H9 (cell line): ENCODE measurements around the gene ATP11B. TPM values are rescaled to one million over a fixed set of nuclear protein-coding genes. Genes with fewer than 3 reads are reported as not detected.

Experiments
- DNase-seq: peaks from one replicate; pipeline ENCODE4 v3.0.0-alpha.2; 2017
- H2AFZ ChIP-seq: one replicate; pipeline ENCODE4 v1.6.1; 2013; ENCODE audit warnings: mild to moderate bottlenecking, low read length, control low read depth, moderate library complexity
- H2AK5ac ChIP-seq: 2 replicates; pipeline ENCODE4 v1.6.1; 2013; ENCODE audit warnings: low read length, control low read depth, mixed read lengths; ENCODE audit not compliant: insufficient read length
- H2BK120ac ChIP-seq: one replicate; pipeline ENCODE4 v1.6.1; 2013; ENCODE audit warnings: low read depth, mild to moderate bottlenecking, low read length, control low read depth, inconsistent platforms; ENCODE audit not compliant: poor library complexity, severe bottlenecking
- H2BK12ac ChIP-seq: 2 replicates; pipeline ENCODE4 v1.6.1; 2013; ENCODE audit warnings: low read length, control low read depth, mixed read lengths, low read depth; ENCODE audit not compliant: insufficient read length
- H2BK15ac ChIP-seq: 2 replicates; pipeline ENCODE4 v1.6.1; 2013; ENCODE audit warnings: low read depth, low read length, control low read depth
- H2BK20ac ChIP-seq: one replicate; pipeline ENCODE4 v1.6.1; 2013; ENCODE audit warnings: low read depth, mild to moderate bottlenecking, low read length, control low read depth, inconsistent platforms; ENCODE audit not compliant: poor library complexity, severe bottlenecking
- H2BK5ac ChIP-seq: 2 replicates; pipeline ENCODE4 v1.6.1; 2013; ENCODE audit warnings: low read length, control low read depth, mixed read lengths; ENCODE audit not compliant: insufficient read length
- H3K14ac ChIP-seq: 2 replicates; pipeline ENCODE4 v1.6.1; 2013; ENCODE audit warnings: low read length, control low read depth; ENCODE audit not compliant: insufficient read depth
- H3K18ac ChIP-seq: 2 replicates; pipeline ENCODE4 v1.6.1; 2013; ENCODE audit warnings: low read depth, mild to moderate bottlenecking, mixed read lengths, low read length, control low read depth; ENCODE audit not compliant: insufficient read length
- H3K23ac ChIP-seq: 2 replicates; pipeline ENCODE4 v1.6.1; 2013; ENCODE audit warnings: low read length, control low read depth, mixed read lengths, low read depth; ENCODE audit not compliant: insufficient read length
- H3K23me2 ChIP-seq: 2 replicates; pipeline ENCODE4 v1.6.1; 2013; ENCODE audit warnings: low read depth, mild to moderate bottlenecking, mixed read lengths, low read length, control low read depth; ENCODE audit not compliant: insufficient read length, poor library complexity, severe bottlenecking
- H3K27ac ChIP-seq: 2 replicates; pipeline ENCODE4 v1.5.1; 2013; ENCODE audit warnings: low read length, control low read depth, mixed read lengths, low read depth; ENCODE audit not compliant: insufficient read length
- H3K27me3 ChIP-seq: 2 replicates; pipeline ENCODE4 v1.6.1; 2013; ENCODE audit warnings: low read length, control low read depth, inconsistent platforms; ENCODE audit not compliant: insufficient read depth
- H3K4ac ChIP-seq: 2 replicates; pipeline ENCODE4 v1.6.1; 2013; ENCODE audit warnings: low read depth, mild to moderate bottlenecking, control low read depth, inconsistent platforms, low read length, moderate library complexity
- H3K4me1 ChIP-seq: 2 replicates; pipeline ENCODE4 v1.6.1; 2013; ENCODE audit warnings: low read length, control low read depth, inconsistent platforms; ENCODE audit not compliant: insufficient read depth
- H3K4me2 ChIP-seq: 2 replicates; pipeline ENCODE4 v1.6.1; 2013; ENCODE audit warnings: low read length, control low read depth, mixed read lengths; ENCODE audit not compliant: insufficient read length, insufficient read depth
- H3K56ac ChIP-seq: 2 replicates; pipeline ENCODE4 v1.6.1; 2013; ENCODE audit warnings: low read depth, mild to moderate bottlenecking, mixed read lengths, low read length, control low read depth; ENCODE audit not compliant: insufficient read length
- H3K79me1 ChIP-seq: 2 replicates; pipeline ENCODE4 v1.6.1; 2013; ENCODE audit warnings: low read depth, mild to moderate bottlenecking, moderate library complexity, low read length, control low read depth, inconsistent platforms; ENCODE audit not compliant: insufficient read depth, poor library complexity, severe bottlenecking
- H3K79me2 ChIP-seq: 2 replicates; pipeline ENCODE4 v1.6.1; 2013; ENCODE audit warnings: low read length, control low read depth, inconsistent platforms; ENCODE audit not compliant: insufficient read depth
- H3K9ac ChIP-seq: 2 replicates; pipeline ENCODE4 v1.6.1; 2013; ENCODE audit warnings: low read length, control low read depth, mixed read lengths; ENCODE audit not compliant: insufficient read length; ENCODE audit errors: extremely low read depth
- H3K9me3 ChIP-seq: one replicate; pipeline ENCODE4 v1.6.1; 2013; ENCODE audit warnings: low read depth, low read length, inconsistent platforms; ENCODE audit not compliant: control insufficient read depth
- H3T11ph ChIP-seq: one replicate; pipeline ENCODE4 v1.6.1; 2013; ENCODE audit warnings: mild to moderate bottlenecking, low read length, control low read depth, inconsistent platforms
- H4K20me1 ChIP-seq: one replicate; pipeline ENCODE4 v1.6.1; 2013; ENCODE audit not compliant: control insufficient read depth, insufficient read length, insufficient read depth
- H4K5ac ChIP-seq: 2 replicates; pipeline ENCODE4 v1.6.1; 2013; ENCODE audit warnings: low read depth, mild to moderate bottlenecking, mixed read lengths, low read length, control low read depth; ENCODE audit not compliant: insufficient read length
- H4K8ac ChIP-seq: replicated peaks from 2 replicates; pipeline ENCODE4 v1.6.1; 2013; ENCODE audit warnings: low read length, control low read depth, mixed read lengths, low read depth; ENCODE audit not compliant: insufficient read length
- H4K91ac ChIP-seq: 2 replicates; pipeline ENCODE4 v1.6.1; 2013; ENCODE audit warnings: low read depth, mild to moderate bottlenecking, moderate library complexity, mixed read lengths, low read length, control low read depth; ENCODE audit not compliant: insufficient read length
- H3K27ac Mint-ChIP-seq, 3 experiments: 2 replicates in 2 of 3; 3 replicates in 1 of 3; pipeline ENCODE4 v1.8.0; 2020 to 2021; ENCODE audit warnings: mixed read lengths in 3 of 3, mild to moderate bottlenecking in 1 of 3, moderate library complexity in 1 of 3
- H3K27me3 Mint-ChIP-seq: 2 replicates; pipeline ENCODE4 v1.8.0; 2021; ENCODE audit warnings: low read depth, mild to moderate bottlenecking, moderate library complexity, mixed read lengths
- H3K36me3 Mint-ChIP-seq, 3 experiments: 2 replicates in 2 of 3; 3 replicates in 1 of 3; pipeline ENCODE4 v1.8.0; 2020 to 2021; ENCODE audit warnings: low read depth in 3 of 3, mixed read lengths in 3 of 3; ENCODE audit not compliant: insufficient read depth in 1 of 3
- H3K4me1 Mint-ChIP-seq, 2 experiments: 2 replicates each; pipeline ENCODE4 v1.8.0; 2020; ENCODE audit warnings: mixed read lengths in 2 of 2
- H3K4me3 Mint-ChIP-seq, 2 experiments: 2 replicates in 1 of 2; 3 replicates in 1 of 2; pipeline ENCODE4 v1.8.0; 2020 to 2021; ENCODE audit warnings: mild to moderate bottlenecking in 2 of 2, mixed read lengths in 2 of 2, moderate library complexity in 1 of 2
- H3K9me3 Mint-ChIP-seq, 2 experiments: 2 replicates in 1 of 2; 3 replicates in 1 of 2; pipeline ENCODE4 v1.8.0; 2020; ENCODE audit warnings: mild to moderate bottlenecking in 2 of 2, mixed read lengths in 2 of 2, moderate library complexity in 1 of 2
- CTCF ChIP-seq: fragments of 200-600 bp; sonication (generic); conservative IDR thresholded peaks from 3 replicates; pipeline ENCODE4 v1.8.0; 2021; ENCODE audit warnings: antibody characterized with exemption, mild to moderate bottlenecking
- WGBS: extraction: QIAGEN DNeasy Blood & Tissue Kit; methylation state at CpG from one replicate; pipeline ENCODE4 v1.1.7; 2013; ENCODE audit warnings: missing lambda C conversion rate, low lambda C conversion rate, mixed read lengths; ENCODE audit not compliant: insufficient read length; ENCODE audit errors: extremely low coverage; 5-methylcytosine and 5-hydroxymethylcytosine counted together
- total RNA-seq: library from RNA; stranded (reverse); gene quantifications from 2 replicates; pipeline ENCODE4 v1.2.1, GENCODE V29; 2021

Gene ATP11B
- total RNA-seq, 1 experiment from 2014 or later: 30.0 TPM

- Mint-ChIP-seq H3K27ac (no peak overlapping the region), H3K27me3 (no peaks in the 10 kb centered on the region), H3K4me3 (no peak overlapping the region), H3K4me1 (peaks cover 8 to 12% of the 10 kb centered on the region in 2 experiments), H3K36me3 (no peaks in the 10 kb centered on the region), H3K9me3 (no peaks in the 10 kb centered on the region)
- Histone ChIP-seq H3K23ac (no peak overlapping the region), H3K4ac (no peak overlapping the region), H4K5ac (no peak overlapping the region), H2AK5ac (no peak overlapping the region), H3K27ac (no peak overlapping the region), H3K9me3 (no peaks in the 10 kb centered on the region), H2BK20ac (no peak overlapping the region), H3K56ac (no peak overlapping the region), H3K18ac (no peak overlapping the region), H2BK120ac (no peak overlapping the region), H3K23me2 (no peaks in the 10 kb centered on the region), H3K4me2 (no peak overlapping the region), H3K27me3 (no peaks in the 10 kb centered on the region), H3K14ac (no peak overlapping the region), H2BK12ac (no peak overlapping the region), H2AFZ (no peak overlapping the region), H2BK15ac (no peak overlapping the region), H4K91ac (no peak overlapping the region), H3T11ph (no peak overlapping the region), H4K8ac (no peak overlapping the region), H3K9ac (no peak overlapping the region), H3K79me1 (no peaks in the 10 kb centered on the region), H3K79me2 (no peaks in the 10 kb centered on the region), H4K20me1 (no peaks in the 10 kb centered on the region), H3K4me1 (no peaks in the 10 kb centered on the region), H2BK5ac (no peak overlapping the region)
- TF ChIP-seq CTCF: no peak
- DNase-seq: no peak
- no CpG with 5 or more reads among the region's 1 CpG for WGBS
Observed at GRCh38 chr3:182914341-182914740, 121.0 kb downstream of the ATP11B start.
